GM18951 (cell line): ENCODE data around the gene NTN4.
"Not testable (repeated sequence)": the region's sequence is repeated elsewhere in the genome, so short reads cannot be mapped to it uniquely, and the experiment has no call there.

Experiments
- POLR2A ChIP-seq: IDR thresholded peaks from 4 replicates; pipeline ENCODE4 v1.6.1; 2011; ENCODE audit warnings: mild to moderate bottlenecking; ENCODE audit not compliant: insufficient read length, insufficient read depth; ENCODE audit errors: extremely low read depth
- in situ Hi-C: fragments of 300-500 bp; cut with MboI; formaldehyde crosslinking; loops from one replicate; pipeline ENCODE4 v1.12.0; 2022; ENCODE audit warnings: low sequenced_read_pairs, mixed read lengths, inconsistent platforms; ENCODE audit not compliant: unreplicated experiment

The NTN4 gene

GRCh38 chr12:95661360-95661759, 129.2 kb downstream of the NTN4 start:
- no peak for TF ChIP-seq POLR2A
- in situ Hi-C loops: no loop called here

- no peak for TF ChIP-seq POLR2A
- in situ Hi-C loops: no loop called here
These were observed 132.2 kb downstream of the NTN4 start for GRCh38 chr12:95658386-95658785.

GRCh38 chr12:95654665-95655064, 135.9 kb downstream of the NTN4 start:
- in situ Hi-C loops: not testable (repeated sequence)

GRCh38 chr12:95653771-95654546, 136.6 kb downstream of the NTN4 start:
- in situ Hi-C loops: no loop called here
- TF ChIP-seq POLR2A: no peak

DNA sequence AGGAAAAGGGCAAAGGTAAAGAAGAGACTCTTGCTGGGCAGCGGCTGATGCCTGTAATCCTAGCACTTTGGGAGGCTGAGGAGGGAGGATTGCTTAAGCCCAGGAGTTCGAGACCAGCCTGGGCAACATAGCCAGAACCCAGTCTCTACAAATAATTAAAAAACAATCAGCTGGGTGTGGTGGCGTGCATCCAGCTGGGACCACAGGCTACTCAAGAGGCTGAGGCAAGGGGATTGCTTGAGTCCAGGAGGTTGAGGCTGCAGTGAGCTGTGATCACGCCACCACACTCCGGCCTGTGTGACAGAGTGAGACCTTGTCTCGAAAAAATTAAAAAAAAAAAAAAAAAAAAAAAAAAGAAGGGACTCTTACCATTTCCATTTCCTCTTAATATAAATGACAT, 138.9 kb downstream of the NTN4 start:
- no peak for TF ChIP-seq POLR2A
- in situ Hi-C loops: no loop called here

DNA sequence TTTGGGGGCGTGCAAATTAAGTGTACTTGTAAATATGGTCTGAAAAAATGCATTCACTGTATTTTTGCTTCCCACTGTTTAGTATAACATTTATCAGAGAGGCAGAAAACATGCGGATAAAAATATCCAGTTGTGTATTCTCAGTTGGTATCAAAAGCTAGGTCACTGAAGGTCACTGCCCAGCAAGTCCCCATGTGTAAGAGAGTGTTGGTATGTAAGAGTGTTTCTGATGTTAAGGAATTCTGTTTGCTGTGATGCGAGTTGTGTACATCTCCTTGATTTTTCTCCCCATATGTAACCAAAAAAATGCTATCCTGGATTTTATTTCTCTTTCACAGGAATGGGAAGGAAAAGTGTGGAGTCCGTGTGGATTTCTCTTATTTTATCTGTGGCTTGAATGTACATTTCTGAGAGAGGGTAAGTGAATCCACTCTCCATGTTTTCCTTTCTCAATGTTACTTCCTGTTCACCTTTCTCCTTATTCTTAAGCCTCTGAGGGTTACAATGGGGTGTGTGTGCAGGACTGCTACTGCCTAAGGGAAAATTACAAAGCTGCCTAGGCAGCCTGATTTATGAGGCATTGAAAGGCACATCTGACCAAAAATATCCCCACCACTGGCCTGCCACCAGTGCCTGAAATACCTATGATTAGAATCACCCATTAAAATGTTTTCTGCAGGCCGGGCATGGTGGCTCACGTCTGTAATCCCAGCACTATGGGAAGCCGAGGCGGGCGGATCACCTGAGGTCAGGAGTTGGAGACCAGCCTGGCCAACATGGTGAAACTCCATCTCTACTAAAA, 141.4 kb downstream of the NTN4 start:
- in situ Hi-C loops: no loop called here
- TF ChIP-seq POLR2A: no peak

DNA sequence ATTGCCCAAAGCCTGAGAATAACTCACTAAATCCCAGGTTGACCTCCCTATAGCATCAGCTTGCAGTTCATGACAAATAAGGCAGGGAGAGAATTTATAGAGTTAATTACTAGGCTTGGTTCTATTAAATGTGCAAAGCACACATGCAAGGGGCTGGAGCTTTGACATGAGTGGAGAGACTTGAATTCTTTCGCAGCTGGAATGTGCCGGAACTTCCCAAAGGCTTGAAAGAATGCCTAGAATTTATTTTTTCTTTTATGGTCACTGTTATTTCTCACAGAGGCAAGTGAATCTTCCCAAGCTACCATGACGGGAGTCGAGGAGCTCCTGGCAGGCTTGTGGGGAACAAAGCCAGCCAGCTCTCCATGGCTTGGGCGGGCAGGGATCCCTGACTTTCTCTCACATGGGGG, 143.8 kb downstream of the NTN4 start:
- in situ Hi-C loops: no loop called here
- no peak for TF ChIP-seq POLR2A

DNA sequence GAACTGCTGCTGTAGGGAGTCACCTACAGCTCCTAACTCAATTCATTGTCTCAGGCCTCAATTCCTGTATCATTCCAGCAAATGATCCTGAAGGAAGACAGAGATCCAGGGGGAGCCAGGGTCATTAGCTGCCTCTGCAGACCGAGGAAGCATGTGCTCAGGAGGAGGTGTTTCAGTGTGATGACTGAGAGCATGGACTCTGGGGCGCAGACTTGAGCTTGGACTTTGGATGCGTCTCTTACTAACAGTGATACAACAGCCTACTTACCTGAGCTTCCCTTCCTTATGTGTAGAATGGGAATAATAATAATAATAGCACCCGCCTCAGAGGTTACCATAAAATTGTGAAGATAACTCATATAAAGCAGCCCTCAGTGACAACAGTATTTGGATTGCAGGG, 147.3 kb downstream of the NTN4 start:
- in situ Hi-C loops: no loop called here
- TF ChIP-seq POLR2A: no peak

DNA sequence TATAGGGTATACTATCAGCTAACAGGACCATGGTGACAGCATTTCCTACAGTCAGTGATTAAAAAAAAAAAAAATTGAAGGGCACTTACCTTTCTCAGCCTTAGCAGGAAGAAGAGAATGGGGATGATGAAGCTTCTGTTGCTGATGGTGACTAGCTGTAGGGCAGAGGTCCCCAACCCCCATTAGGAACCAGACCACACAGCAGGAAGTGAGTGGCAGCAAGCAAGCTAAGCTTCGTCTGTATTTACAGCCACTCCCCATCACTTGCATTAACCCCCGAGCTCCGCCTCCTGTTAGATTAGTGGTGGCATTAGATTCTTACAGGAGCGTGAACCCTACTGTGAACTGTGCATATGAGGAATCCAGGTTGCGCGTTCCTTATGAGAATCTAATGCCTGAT, 148.0 kb downstream of the NTN4 start:
- TF ChIP-seq POLR2A: no peak
- in situ Hi-C loops: no loop called here

GRCh38 chr12:95641299-95641952, 149.1 kb downstream of the NTN4 start:
- no peak for TF ChIP-seq POLR2A
- in situ Hi-C loops: no loop called here

- TF ChIP-seq POLR2A: no peak
- in situ Hi-C loops: no loop called here
These were observed 150.0 kb downstream of the NTN4 start for GRCh38 chr12:95640516-95640915.

DNA sequence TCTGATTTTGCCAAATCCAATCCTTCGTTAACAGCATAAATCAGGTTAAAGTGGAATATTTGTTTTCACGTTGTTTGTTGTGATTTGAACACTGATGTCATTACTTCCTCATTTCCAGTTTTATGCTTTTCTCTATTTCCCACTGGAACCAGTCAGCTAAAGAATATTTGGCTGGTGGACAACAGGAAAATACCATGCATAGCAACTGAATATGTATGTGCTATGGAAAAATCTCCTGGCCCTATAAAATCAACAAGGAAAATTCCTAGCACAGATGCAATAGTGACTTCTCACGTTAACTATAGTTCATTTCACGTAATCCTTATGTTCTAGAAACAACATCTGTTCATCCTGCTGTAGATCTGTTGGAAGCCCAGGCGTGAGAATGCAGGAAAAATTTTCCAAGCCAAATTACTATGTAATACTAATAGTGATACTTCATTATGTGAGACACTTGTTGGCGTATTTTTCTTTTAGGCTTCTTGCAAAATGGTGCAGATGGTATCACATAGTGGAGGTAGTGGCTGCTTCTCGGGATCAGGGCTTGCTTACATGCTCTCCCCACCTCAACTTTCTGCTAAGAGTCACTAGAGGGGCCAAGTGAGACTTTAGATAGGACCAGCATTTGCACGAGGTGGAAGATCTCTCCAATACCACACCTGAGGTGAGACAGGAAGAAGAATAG, 153.0 kb downstream of the NTN4 start:
- no peak for TF ChIP-seq POLR2A
- in situ Hi-C loops: no loop called here

GRCh38 chr12:95637010-95637409, 153.6 kb downstream of the NTN4 start:
- TF ChIP-seq POLR2A: no peak
- in situ Hi-C loops: no loop called here
